HepG2 (cell line): ENCODE measurements around the gene RASSF7. TPM values are rescaled to one million over a fixed set of nuclear protein-coding genes. Genes with fewer than 3 reads are reported as not detected.
A peak's percentile ranks its signal among the peaks of the same experiment; 100 is the strongest.

Source experiments
- ATAC-seq: fragments of 200-7000 bp; cut with Tn5 transposase; 3 replicates; pipeline ENCODE4 v1.9.1; 2020; ENCODE audit warnings: mild to moderate bottlenecking, moderate library complexity
- BruUV-seq: library from RNA; stranded (reverse); fragments of 400-500 nt; replicated peaks from 2 replicates; lab custom pipeline; 2021; lab: Mats Ljungman, UMichigan
- CTCF ChIA-PET: fragments of 300-600 bp; formaldehyde crosslinking; extraction: SDS; loops from one replicate; lab custom pipeline; 2021; ENCODE audit warnings: low total read pairs, inconsistent platforms, low intra/inter-chr PET ratio; lab: Yijun Ruan, JAX
- POLR2A ChIA-PET: fragments of 350-600 bp; sonication (Branson Sonifier 250); formaldehyde crosslinking; loops from one replicate; lab custom pipeline; 2020; ENCODE audit warnings: antibody characterized with exemption, inconsistent platforms; lab: Yijun Ruan, JAX
- DNase-seq: peaks from one replicate; pipeline ENCODE4 v3.0.0-alpha.2; 2015; ENCODE audit warnings: low spot score
- FAIRE-seq: peaks from 3 replicates; lab custom pipeline; 2011; peaks lifted over from hg19 to GRCh38; lab: Jason Lieb, UNC
- H2AFZ ChIP-seq: one replicate; pipeline ENCODE4 v1.6.1; 2011; ENCODE audit warnings: low read length, inconsistent platforms
- H3K27ac ChIP-seq: fragments of 300-600 bp; 3 replicates; pipeline ENCODE4 v1.8.0; 2011; ENCODE audit warnings: mixed run types, mild to moderate bottlenecking, mixed read lengths, low read length, inconsistent platforms; ENCODE audit not compliant: insufficient read depth; ENCODE audit errors: extremely low read length
- H3K27me3 ChIP-seq, 2 experiments: fragments of 200-600 bp in 1 of 2; 2 replicates in 1 of 2; 3 replicates in 1 of 2; pipeline versions ENCODE4 v1.6.0 to v1.8.0; 2011; ENCODE audit warnings: low read length in 2 of 2, mild to moderate bottlenecking in 2 of 2, moderate library complexity in 2 of 2, inconsistent platforms in 1 of 2; ENCODE audit not compliant: insufficient read depth in 2 of 2, control insufficient read depth in 1 of 2
- H3K36me3 ChIP-seq, 2 experiments: fragments of 200-600 bp in 1 of 2; replicated peaks in 1 of 2; 2 replicates in 1 of 2; 3 replicates in 1 of 2; pipeline versions ENCODE4 v1.5.1 to v1.8.0; 2011; ENCODE audit warnings: low read length in 2 of 2, inconsistent platforms in 1 of 2; ENCODE audit not compliant: insufficient read depth in 2 of 2, control insufficient read depth in 1 of 2
- H3K4me1 ChIP-seq: 2 replicates; pipeline ENCODE4 v1.5.1; 2012; ENCODE audit warnings: low read length, inconsistent platforms; ENCODE audit not compliant: insufficient read depth
- H3K4me2 ChIP-seq: 2 replicates; pipeline ENCODE4 v1.6.0; 2011; ENCODE audit warnings: low read depth, low read length, inconsistent platforms
- H3K4me3 ChIP-seq, 3 experiments: fragments of 200-600 bp in 1 of 3; sonication (generic), shearing (Covaris generic) in 1 of 3; replicated peaks in 1 of 3; 2 replicates each; pipeline ENCODE4 v1.5.1; 2011 to 2016; ENCODE audit warnings: low read length in 3 of 3, inconsistent platforms in 2 of 3, low read depth in 2 of 3, mild to moderate bottlenecking in 2 of 3, control low read depth in 1 of 3, mixed read lengths in 1 of 3; ENCODE audit not compliant: insufficient read depth in 1 of 3
- H3K79me2 ChIP-seq: one replicate; pipeline ENCODE4 v1.6.1; 2011; ENCODE audit warnings: low read length, inconsistent platforms; ENCODE audit not compliant: insufficient read depth
- H3K9ac ChIP-seq: 2 replicates; pipeline ENCODE4 v1.6.0; 2011; ENCODE audit warnings: mild to moderate bottlenecking, low read depth, low read length, inconsistent platforms; ENCODE audit not compliant: insufficient read depth
- H3K9me3 ChIP-seq: 2 replicates; pipeline ENCODE4 v1.5.1; 2012; ENCODE audit warnings: mild to moderate bottlenecking, low read length
- H4K20me1 ChIP-seq: 2 replicates; pipeline ENCODE4 v1.6.0; 2011; ENCODE audit warnings: inconsistent platforms, mild to moderate bottlenecking, low read length, moderate library complexity; ENCODE audit not compliant: insufficient read depth
- CEBPB ChIP-seq: IDR thresholded peaks from 2 replicates; pipeline ENCODE4 v1.6.1; 2011; ENCODE audit warnings: low read depth, low read length, improper control_type of control experiment, borderline replicate concordance
- MAFG ChIP-seq: sonication (generic); formaldehyde crosslinking; IDR thresholded peaks from 2 replicates; pipeline ENCODE4 v1.5.1; 2020; ENCODE audit warnings: mild to moderate bottlenecking, missing genetic modification reagents
- ZFP36L1 ChIP-seq: sonication (generic); formaldehyde crosslinking; IDR thresholded peaks from 2 replicates; pipeline ENCODE4 v1.8.0; 2022; ENCODE audit warnings: mild to moderate bottlenecking, missing genetic modification reagents, moderate library complexity
- WGBS: methylation state at CpG from one replicate; pipeline ENCODE4 v1.1.6; 2017; ENCODE audit warnings: low lambda C conversion rate; 5-methylcytosine and 5-hydroxymethylcytosine counted together
- in situ Hi-C: cut with HindIII; loops from 2 replicates; pipeline ENCODE4 v1.10.0; 2017; ENCODE audit warnings: low pct_unique_long_range_greater_than_20kb; ENCODE audit not compliant: extremely low pct_ligation_motif_present
- intact Hi-C: fragments of 100-400 bp; cut with micrococcal nuclease; formaldehyde crosslinking; loops from one replicate; pipeline ENCODE4 v1.10.0; 2022; ENCODE audit not compliant: unreplicated experiment
- polyA plus RNA-seq, 8 experiments: library from polyadenylated mRNA; depleted of rRNA in 3 of 8; stranded (reverse) in 7 of 8; unstranded in 1 of 8; fragments of >200 nt; fragmentation: Illumina TruSeq in 4 of 8; extraction: Trizol in 4 of 8; gene quantifications; 2 replicates each; pipeline versions ENCODE4 v1.2.1 to v1.2.3, GENCODE V29; 2011 to 2016; ENCODE audit warnings: low read depth in 4 of 8, missing spikeins in 1 of 8, mixed read lengths in 1 of 8; ENCODE audit not compliant: insufficient read depth in 1 of 8
- total RNA-seq, 5 experiments: library from RNA; depleted of rRNA; stranded (reverse); fragments of >200 nt; fragmentation: Illumina TruSeq; extraction: Trizol; gene quantifications; 2 replicates each; pipeline ENCODE4 v1.2.3, GENCODE V29; 2016; ENCODE audit warnings: low read depth in 1 of 5

RASSF7 gene
- total and polyA plus RNA-seq, 2 of the 13 experiments (the other 11 are each of a cell fraction or from before 2014, with no cell fraction given) = 20.2 to 28.6 TPM

GRCh38 chr11:514606-515005 is 46.2 kb upstream of the RASSF7 start:
- H3K4me2 ChIP-seq = no peak overlapping the region
- ChIA-PET CTCF (no interaction called here), POLR2A (no interaction called here)
- WGBS = 93% methylated on average over 6 of the region's 10 CpGs
- no peaks in the 10 kb centered on the region for H3K9me3 ChIP-seq
- no peak overlapping the region for H3K27ac ChIP-seq
- TF ChIP-seq MAFG (CRISPR knock-in tag) (no peak), CEBPB (peak; percentile 73)
- in situ Hi-C loops (no loop called here), intact Hi-C loops (loop anchor here (1.0 kb wide), 1 partner anchor 8 kb away; no protein-coding TSS in a partner anchor)
- no peaks in the 10 kb centered on the region for H4K20me1 ChIP-seq
- peaks cover 2 to 5% of the 10 kb centered on the region in 2 experiments; a peak in 1 of 5 replicates for H3K36me3 ChIP-seq
- no peak overlapping the region for H3K4me3 ChIP-seq
- no peaks in the 10 kb centered on the region for H3K27me3 ChIP-seq
- H3K9ac ChIP-seq = no peak overlapping the region
- H3K79me2 ChIP-seq = no peaks in the 10 kb centered on the region
- DNase-seq (no peak), FAIRE-seq (no peak), ATAC-seq (no peak)
- no peak overlapping the region for H2AFZ ChIP-seq
- no TSS peak for BruUV-seq
- peaks cover 13% of the 10 kb centered on the region for H3K4me1 ChIP-seq

GRCh38 chr11:515131-515530 is 45.6 kb upstream of the RASSF7 start:
- no peaks in the 10 kb centered on the region for H3K27me3 ChIP-seq
- no peaks in the 10 kb centered on the region for H4K20me1 ChIP-seq
- H3K79me2 ChIP-seq = no peaks in the 10 kb centered on the region
- peaks cover 13% of the 10 kb centered on the region for H3K4me1 ChIP-seq
- intact Hi-C loops (loop anchor here (1.0 kb wide), 1 partner anchor 9 kb away; no protein-coding TSS in a partner anchor), in situ Hi-C loops (no loop called here)
- CTCF ChIA-PET = no interaction called here
- H3K27ac ChIP-seq = peak overlapping the region; percentile 13
- no peak overlapping the region for H2AFZ ChIP-seq
- peaks cover 0 to under 1% of the 10 kb centered on the region in 2 experiments; a peak in 1 of 5 replicates for H3K36me3 ChIP-seq
- no peak for FAIRE-seq
- no peak for DNase-seq
- WGBS = 84% methylated on average over 4 of the region's 6 CpGs
- BruUV-seq = no TSS peak
- no peak for TF ChIP-seq ZFP36L1
- H3K9ac ChIP-seq = no peak overlapping the region
- no peak for ATAC-seq
- H3K9me3 ChIP-seq = no peaks in the 10 kb centered on the region
- no peak overlapping the region for H3K4me3 ChIP-seq
- POLR2A ChIA-PET = no interaction called here
- H3K4me2 ChIP-seq = no peak overlapping the region
